HTERT RPE-1 (cell line): ENCODE results near the gene YIPF4.
"Not testable (repeated sequence)": the region's sequence is repeated elsewhere in the genome, so short reads cannot be mapped to it uniquely, and the experiment has no call there.

Experiments used
- in situ Hi-C: fragments of 300-500 bp; cut with MboI; formaldehyde crosslinking; loops from 4 replicates; pipeline ENCODE4 v1.14.3; 2020; ENCODE audit warnings: low sequenced_read_pairs

The YIPF4 gene

GRCh38 chr2:32284321-32284720 lies 6.6 kb downstream of the YIPF4 start:
- in situ Hi-C loops = no loop called here

GRCh38 chr2:32289165-32289999 lies 11.7 kb downstream of the YIPF4 start:
- in situ Hi-C loops = no loop called here

GRCh38 chr2:32290000-32290339 lies 12.3 kb downstream of the YIPF4 start:
- in situ Hi-C loops = no loop called here

- in situ Hi-C loops = no loop called here
Observed at GRCh38 chr2:32291746-32292145, 14.0 kb downstream of the YIPF4 start.

GRCh38 chr2:32293493-32293892 lies 15.8 kb downstream of the YIPF4 start:
- in situ Hi-C loops = not testable (repeated sequence)

GRCh38 chr2:32293966-32294562 lies 16.4 kb downstream of the YIPF4 start:
- in situ Hi-C loops = not testable (repeated sequence)

GRCh38 chr2:32310577-32310976 lies 32.9 kb downstream of the YIPF4 start:
- in situ Hi-C loops = no loop called here

GRCh38 chr2:32314886-32315285 lies 37.2 kb downstream of the YIPF4 start:
- in situ Hi-C loops = no loop called here

- in situ Hi-C loops = not testable (repeated sequence)
Observed at GRCh38 chr2:32328679-32329078, 51.0 kb downstream of the YIPF4 start.

GRCh38 chr2:32329180-32329980 lies 51.7 kb downstream of the YIPF4 start:
- in situ Hi-C loops = not testable (repeated sequence)

- in situ Hi-C loops = no loop called here
Observed at GRCh38 chr2:32330136-32330535, 52.4 kb downstream of the YIPF4 start.

- in situ Hi-C loops = no loop called here
Observed at GRCh38 chr2:32342801-32343200, 65.1 kb downstream of the YIPF4 start.

GRCh38 chr2:32350797-32351196 lies 73.1 kb downstream of the YIPF4 start:
- in situ Hi-C loops = not testable (repeated sequence)

GRCh38 chr2:32355976-32356680 lies 78.4 kb downstream of the YIPF4 start:
- in situ Hi-C loops = no loop called here

GRCh38 chr2:32356681-32357317 lies 79.1 kb downstream of the YIPF4 start, which contains the start of gene BIRC6:
Gene BIRC6, plus strand, starts transcription at chr2:32357023. Its CDS starts 139 bp downstream, at chr2:32357162.
- in situ Hi-C loops = no loop called here

GRCh38 chr2:32357318-32358110 lies 79.8 kb downstream of the YIPF4 start:
- in situ Hi-C loops = no loop called here

- in situ Hi-C loops = no loop called here
Observed at GRCh38 chr2:32358111-32358482, 80.4 kb downstream of the YIPF4 start.

GRCh38 chr2:32360416-32360815 lies 82.7 kb downstream of the YIPF4 start:
- in situ Hi-C loops = no loop called here

- in situ Hi-C loops = not testable (repeated sequence)
Observed at GRCh38 chr2:32362997-32363396, 85.3 kb downstream of the YIPF4 start.

- in situ Hi-C loops = no loop called here
Observed at GRCh38 chr2:32363597-32363996, 85.9 kb downstream of the YIPF4 start.
